Measurements from ENCODE around the gene BEGAIN.

BEGAIN gene

DNA sequence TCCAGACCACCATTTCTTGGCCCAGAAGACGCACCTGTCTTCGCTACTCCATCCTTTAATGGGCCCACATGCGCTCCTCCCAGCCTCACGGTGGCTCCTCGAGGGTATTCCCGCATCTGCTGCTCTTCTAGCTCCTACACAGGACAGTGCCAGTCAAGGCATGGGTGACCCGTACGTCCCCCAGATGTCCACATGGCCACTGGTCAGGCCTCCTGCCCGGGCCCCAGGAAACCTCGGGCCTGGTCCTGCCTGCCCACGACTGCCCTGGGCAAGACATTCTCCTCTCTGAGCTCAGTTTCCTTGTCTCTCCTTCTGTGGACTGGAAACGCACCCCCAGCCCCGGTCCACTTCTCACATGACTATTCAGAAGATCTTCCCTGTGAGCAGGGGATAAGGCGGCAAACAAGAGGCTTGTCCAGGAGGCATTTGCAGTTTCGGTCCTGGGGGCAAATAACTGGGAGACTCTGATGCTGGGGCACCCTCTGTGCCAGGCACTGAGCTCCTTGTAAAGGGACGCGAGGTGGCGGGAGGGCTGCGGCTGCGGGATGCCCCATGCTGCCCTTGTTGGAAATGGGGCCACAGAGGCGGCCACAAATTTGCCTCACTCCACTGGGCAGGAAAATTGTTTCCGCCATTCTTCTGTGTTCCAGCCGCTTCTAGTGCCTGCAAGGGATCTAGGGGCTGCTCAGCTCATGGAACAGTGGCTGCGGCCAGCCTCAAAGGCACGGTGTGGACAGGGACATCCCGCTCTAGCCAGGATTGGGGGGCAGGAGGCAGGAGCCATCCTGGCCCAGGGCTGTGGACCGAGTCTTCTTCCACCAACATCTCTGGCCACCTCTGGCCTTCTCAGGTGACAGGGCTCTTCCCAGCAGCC lies 6.8 kb upstream of the BEGAIN start:
- no peak for DNase-seq

DNA sequence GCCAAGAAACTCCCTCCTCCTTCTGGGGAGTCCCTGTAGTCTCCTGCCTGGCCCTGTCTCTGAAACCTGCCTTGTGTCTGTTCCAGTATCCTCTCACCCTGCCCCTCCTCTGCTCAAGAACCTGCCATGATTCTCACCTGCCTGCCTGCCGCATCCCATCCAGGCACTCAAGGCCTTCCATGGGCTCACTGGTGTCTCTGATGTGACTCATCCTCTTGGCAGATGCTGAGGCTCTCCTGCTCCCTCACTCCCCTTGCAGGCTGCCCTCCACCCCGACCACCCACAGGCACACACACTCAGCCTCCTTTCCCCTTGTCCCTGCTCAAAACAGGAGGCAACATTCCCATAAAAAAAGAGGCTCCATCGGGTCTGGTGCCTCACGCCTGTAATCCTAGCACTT lies 5.8 kb upstream of the BEGAIN start:
- no peak for DNase-seq

DNA sequence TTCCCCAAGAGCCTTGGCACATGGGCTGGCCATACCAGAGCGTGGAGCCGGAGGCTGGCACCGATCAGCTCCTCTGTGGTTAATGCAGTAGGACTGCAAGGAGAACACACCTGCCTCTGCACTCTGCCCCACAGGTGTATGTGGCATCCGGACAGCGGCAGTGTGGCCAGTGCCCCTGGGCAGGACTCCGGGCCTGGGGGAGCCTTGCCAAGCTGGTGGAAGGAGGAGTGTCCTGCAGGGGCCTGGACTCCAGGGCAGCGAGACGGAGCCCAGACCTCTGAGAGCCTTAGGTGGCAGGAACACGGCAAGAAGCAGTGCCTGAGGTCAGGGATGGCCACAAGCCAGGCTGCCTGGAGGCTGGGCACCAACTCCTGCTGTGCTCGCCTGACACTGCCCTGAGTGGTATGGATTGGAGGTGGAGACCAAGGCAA lies 5.3 kb upstream of the BEGAIN start:
- no peak for DNase-seq

GRCh38 chr14:100591453-100592371 lies 4.5 kb upstream of the BEGAIN start:
- no peak for DNase-seq

DNA sequence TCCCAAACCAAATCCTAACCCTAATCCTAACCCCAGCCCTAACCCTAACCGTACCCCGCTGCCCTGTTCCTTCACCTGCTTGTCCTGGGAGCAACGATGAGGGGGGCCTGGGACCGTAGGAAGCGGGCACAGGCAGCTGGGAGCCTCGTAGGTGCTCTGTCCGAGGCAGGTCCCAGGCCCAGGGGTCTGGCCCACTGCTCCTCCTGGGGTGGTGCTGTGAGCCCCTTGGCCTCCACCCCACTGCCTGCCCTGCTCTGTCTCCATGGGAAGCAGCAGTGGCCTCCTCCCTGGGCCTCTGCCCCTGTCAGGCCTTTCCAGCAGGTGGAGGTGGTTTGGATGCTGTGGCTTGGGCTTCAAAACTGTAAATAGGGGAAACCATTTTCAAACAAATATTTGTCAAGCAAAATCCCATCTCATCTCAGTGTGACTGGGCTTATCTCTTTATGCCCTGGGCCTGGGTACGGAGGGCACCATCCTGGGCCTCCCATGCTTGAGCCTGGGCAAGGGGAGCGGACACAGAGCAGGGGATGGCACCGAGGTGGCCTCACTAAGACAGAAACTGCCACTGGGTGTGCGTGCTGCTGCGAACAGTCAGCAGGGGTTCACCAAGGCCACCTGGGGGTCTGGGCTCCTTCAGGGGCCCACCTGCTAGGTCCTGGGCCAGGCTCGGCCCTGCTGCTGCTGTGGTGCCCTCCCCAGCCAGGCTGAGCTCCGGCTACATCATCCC lies 3.7 kb upstream of the BEGAIN start:
- DNase-seq, result no peak

GRCh38 chr14:100589760-100590469 lies 2.7 kb upstream of the BEGAIN start:
- no peak for DNase-seq

- no peak for DNase-seq
These were observed 2.0 kb upstream of the BEGAIN start for GRCh38 chr14:100589071-100589759.

DNA sequence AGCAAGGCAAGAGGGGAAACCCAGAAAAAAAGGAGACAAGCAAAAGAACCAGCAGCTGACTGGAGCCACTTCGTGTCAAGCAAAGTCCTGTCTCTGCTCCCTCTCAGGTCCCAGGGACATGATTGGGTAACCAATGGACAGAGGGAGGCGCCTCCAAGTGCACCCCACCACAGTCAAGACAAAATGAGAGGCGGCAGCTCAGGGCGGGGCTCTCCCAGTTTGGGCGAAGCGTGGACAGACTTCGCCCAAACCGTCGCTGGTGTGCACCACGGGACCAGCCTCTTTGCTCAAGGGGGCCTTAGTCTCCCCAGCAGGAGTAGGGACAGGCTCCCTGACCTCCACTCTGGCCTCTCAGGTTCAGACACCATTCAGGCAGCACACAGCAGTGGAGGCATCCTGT lies 1.5 kb upstream of the BEGAIN start:
- no peak for DNase-seq

DNA sequence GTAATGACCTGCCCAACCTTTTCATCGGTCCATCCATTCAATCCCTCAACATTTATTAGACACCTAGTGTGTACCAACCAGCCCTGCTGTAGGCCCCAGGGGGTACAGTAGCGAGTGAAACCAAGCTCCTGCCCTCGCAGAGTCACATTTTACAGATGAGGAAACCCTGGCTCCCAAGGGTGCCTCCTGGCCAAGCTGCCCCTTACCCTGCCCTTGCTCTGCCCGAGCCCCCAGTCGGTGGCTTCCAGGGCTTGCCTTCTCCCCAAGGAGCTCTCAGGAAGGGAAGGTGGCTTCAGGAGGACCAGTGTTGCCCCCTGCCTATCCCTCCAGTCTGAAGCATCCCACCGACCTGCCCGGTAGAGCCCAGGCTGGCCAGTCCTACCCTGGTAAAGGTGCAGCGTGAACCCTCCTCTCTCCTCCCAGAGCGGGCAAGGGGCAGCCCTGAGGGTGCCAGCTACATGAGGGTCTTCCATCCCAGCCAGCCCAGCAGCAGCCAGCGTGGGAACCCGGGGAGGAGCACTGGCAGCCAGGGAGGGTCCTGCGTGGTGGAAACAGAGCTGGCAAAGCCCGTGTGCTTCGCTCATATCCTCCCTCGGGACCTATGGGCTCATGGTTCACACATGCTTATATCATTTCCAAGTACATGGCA lies 670 bp upstream of the BEGAIN start:
- no peak for DNase-seq

DNA sequence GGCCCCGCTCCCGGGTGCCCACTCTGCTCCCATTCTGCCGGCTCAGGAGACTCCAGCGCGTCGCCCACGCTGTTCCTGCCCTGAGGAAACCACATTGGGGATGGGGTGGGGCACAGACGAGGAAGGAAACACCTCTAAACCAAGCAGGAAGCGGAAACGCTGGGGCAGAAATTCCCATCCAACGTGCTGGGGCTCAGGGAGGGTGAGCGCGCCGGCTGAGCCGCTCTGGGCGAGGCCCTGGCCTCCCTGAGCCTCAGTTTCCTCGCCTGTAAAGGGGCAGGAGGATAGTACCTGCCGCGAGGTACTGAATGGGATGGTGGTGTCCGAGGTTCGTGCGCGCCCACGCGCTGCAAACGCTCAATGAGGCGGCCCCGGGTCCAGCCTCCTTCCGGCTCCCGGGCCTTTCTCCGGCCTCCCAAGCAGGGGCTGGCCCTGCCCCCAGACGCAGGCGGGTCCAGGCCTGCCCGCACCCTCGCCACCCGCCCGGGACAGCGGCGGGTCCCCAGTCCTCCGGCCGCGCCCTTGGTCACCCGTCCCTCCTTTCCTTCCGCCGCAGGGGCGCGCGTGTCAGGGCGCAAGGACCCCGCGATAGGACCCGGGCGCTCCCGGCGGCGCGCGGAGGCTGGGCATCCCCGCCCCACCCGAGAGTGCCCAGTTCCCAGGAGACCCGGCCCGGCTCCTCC lies 673 bp downstream of the BEGAIN start:
- no peak for DNase-seq

DNA sequence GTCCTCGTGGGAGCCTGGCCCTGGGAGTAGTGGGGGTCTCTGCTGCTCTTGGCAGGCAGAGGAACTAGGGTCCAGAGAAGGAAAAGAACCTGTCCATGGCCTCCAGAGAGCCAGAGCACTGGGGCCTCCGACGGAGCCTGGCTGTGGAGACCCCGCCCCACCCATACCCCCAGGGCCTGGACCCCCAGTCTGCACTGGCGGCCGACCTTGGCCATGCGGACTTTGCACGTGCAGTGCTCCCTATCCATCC lies 1.1 kb downstream of the BEGAIN start:
- no peak for DNase-seq

DNA sequence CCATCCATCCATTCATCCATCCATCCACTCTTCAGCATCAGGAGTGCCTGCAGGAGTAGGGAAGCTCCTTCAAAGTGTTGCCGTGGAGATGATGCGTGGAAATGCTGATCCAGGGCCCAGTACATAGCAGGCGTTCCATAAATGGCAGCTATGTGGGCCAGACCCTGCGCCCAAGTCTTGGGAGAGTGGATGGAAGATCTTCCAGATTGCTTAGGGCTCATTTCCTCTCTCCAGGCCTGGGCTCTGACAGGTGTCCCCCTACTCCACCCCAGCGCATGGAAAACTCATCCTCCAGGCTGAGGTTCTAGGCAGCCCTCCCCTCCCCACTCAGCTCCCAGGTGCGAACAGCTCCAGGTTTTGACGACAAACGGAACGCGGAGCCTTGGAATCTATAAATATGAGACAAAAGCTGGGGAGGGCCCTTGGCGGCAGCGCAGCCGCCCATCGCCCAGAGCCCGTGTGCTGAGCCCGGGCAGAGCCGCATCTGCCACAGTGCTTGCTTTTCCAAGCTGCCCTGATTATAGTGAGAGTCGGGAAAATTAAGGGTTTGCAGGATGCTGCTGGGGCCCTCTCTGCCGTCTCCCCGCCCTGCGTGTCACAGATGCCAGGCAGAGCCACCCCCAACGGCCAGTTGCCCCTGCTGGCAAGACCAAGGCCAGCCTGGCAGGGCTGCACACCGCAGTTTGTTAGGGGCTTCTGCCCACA lies 1.6 kb downstream of the BEGAIN start:
- no peak for DNase-seq

- DNase-seq, result no peak
These were observed 2.9 kb downstream of the BEGAIN start for GRCh38 chr14:100584056-100585031.

- DNase-seq, result no peak
These were observed 4.0 kb downstream of the BEGAIN start for GRCh38 chr14:100583245-100583644.

DNA sequence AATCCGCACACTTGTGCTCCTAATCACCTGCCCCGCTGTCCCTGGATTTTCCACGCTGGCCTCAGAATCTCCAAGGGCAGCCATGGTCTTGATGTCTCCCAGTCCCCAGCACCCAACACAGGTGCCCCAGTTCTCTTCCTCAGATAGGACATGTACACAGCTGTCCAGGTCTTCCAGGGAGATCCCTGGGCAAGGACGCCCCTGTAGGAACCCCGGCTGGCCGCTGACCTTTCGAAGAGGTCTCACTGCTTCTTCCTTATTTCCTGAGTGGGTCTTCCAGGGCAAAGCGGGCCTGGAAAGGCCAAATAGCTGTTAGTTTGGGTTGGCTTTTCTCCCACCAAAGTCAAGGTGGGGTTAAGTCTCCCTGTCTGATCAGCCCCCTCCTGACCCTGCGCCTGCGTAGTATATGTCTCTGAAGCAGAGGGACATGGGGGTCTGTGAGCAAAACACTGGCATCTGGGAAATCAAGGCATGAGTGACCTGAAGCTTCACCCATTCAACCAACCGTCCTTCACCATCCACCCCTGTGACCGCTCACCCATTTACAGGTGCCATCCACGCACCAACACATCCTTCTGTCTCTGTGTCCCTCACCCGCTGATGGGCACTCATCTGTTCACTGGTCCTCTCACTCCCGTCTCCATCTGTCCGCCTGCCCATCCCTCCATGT lies 4.6 kb downstream of the BEGAIN start:
- no peak for DNase-seq

GRCh38 chr14:100581228-100582145 lies 5.7 kb downstream of the BEGAIN start:
- DNase-seq, result no peak

All from activated naive CD4-positive, alpha-beta T cell (primary cell).